Measurements from ENCODE around the gene AGAP1. TPM values are rescaled to one million over a fixed set of nuclear protein-coding genes. Genes with fewer than 3 reads are reported as not detected.
A peak's percentile ranks its signal among the peaks of the same experiment; 100 is the strongest.

The AGAP1 gene
- total RNA-seq, 2 experiments from 2014 or later = 1.8 to 2.0 TPM

DNA sequence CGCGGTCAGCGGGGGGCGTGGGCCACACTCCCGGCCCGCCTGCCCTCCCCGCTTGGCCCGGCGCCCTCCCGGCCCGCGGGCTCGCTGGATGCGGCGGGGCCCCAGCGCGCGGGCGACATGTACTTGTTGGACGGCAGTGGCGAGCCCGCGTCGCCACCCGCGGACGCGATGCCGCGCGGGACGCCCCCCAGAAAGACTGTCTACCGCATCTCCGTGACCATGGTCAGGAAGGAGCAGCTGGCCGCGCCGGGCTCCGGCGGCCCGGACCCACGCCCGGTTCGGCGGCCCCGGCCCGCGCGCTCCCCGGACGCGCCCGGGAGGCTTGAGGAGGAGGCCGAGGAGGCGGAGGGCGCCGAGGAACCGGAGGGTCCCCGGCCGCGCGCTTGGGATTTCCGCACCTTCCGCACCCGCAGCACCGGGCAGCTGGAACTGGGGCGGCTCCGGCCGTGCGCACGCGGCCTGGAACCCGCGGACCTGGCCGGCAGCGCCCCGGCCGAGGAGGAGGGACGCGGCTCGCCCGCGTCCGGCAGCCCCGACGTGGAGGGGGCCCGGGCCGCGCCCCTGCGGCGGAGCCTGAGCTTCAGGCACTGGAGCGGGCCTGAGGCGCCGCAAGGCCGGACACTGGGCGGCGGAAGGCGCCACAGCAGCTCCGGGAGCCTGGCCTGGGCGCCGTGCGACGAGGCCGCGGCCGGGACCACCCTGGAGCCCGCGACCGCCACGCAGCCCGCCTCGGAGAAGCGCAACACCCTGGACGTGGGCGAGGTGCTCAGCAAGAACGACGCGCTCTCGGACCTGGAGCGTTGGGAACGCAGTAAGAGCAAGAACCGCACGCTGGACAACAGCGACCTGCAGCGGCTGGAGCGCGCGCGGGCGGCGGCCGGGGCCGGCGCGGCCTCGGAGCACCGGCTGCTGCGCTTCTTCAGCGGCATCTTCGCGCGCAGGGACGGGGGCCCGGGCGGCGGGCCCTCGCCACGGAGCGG lies 176.4 kb downstream of the AGAP1 start:
- H3K9me3 Mint-ChIP-seq = no peaks in the 10 kb centered on the region
- H3K36me3 Mint-ChIP-seq = no peaks in the 10 kb centered on the region
- POLR2A ChIA-PET = no interaction called here
- H3K27ac Mint-ChIP-seq = no peak overlapping the region
- H3K4me3 Mint-ChIP-seq = no peak overlapping the region
- peaks cover 45% of the 10 kb centered on the region for H3K27me3 Mint-ChIP-seq
- intact Hi-C loops (cut with micrococcal nuclease) = loop anchor here (10.0 kb wide), 1 partner anchor 495 kb away; the partner anchor contains the start of gene GBX2
- CTCF ChIA-PET = no interaction called here
- no peak for DNase-seq
- peaks cover 10% of the 10 kb centered on the region for H3K4me1 Mint-ChIP-seq (ENCODE audit: low read depth)

DNA sequence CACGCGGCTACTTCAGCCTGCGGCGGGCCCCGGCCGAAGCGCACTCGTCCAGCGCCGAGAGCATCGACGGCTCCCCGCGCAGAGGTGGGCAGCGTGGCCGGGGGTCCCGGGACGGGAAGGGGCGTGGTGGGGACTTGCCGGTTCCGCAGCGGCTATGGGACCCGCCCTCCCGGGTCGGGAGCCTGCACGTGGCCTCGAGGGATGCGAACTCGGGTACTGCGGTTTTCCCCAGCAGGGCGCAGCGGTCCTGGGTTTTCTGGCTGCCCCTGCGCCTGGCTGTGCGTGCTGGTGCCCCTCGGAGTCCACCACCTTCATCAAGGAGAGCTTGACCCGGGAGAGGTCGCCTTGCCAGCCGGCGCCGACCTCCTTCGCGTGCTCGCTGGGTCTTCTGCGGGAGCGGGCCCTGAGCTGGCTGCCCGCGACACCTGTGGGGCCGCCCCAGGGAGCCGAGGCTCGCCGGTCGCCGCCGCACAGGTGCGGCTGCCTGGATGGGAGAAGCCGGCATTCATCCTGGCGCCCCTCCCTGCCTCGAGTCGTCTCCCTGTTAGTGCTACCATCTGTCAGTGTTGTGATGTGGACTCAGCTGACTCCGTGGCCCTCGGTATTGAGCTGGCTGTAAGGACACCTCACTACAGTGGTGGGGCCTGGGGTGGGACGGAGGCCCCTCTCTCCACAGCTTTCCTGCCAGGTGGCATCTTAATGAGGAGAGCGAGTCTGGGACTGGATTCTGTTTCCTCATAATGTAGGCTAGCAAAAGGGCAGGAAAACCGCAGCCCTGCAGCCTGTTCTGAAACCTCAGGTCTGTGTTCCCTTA lies 177.3 kb downstream of the AGAP1 start:
- H3K36me3 Mint-ChIP-seq = no peaks in the 10 kb centered on the region
- intact Hi-C loops (cut with micrococcal nuclease) = loop anchor here (10.0 kb wide), 1 partner anchor 494 kb away; the partner anchor contains the start of gene GBX2
- peaks cover 40% of the 10 kb centered on the region for H3K27me3 Mint-ChIP-seq
- no peak for DNase-seq
- H3K4me3 Mint-ChIP-seq = peak overlapping the region; percentile 12
- no peak overlapping the region for H3K27ac Mint-ChIP-seq
- CTCF ChIA-PET = no interaction called here
- H3K4me1 Mint-ChIP-seq (ENCODE audit: low read depth) = peaks cover 8% of the 10 kb centered on the region
- no peaks in the 10 kb centered on the region for H3K9me3 Mint-ChIP-seq
- POLR2A ChIA-PET = no interaction called here

DNA sequence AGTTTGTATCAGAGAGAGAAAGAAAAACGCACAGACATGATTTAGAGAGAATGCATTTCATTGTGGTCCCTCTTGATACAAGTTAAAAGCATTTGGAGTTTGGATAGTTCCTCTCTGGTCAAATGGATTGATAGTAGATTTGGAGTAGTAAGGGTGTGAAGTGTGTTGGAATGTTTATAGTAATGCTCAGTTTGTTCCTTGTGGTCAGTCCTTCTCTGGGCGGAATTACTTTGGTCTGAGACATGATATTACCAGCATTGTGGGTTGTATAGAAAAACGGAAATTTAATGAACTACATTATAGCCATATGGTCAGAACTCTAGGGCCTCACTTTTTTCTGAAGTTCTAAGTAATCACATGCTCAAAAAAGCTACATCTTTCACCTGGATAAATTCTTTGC lies 178.9 kb downstream of the AGAP1 start:
- ChIA-PET CTCF (interaction anchor here (1.2 kb wide), 1 partner anchor 54 kb away, joined by 3 read pairs; no protein-coding TSS in a partner anchor), POLR2A (no interaction called here)
- peaks cover 34% of the 10 kb centered on the region for H3K27me3 Mint-ChIP-seq
- peak overlapping the region; percentile 16 for H3K27ac Mint-ChIP-seq
- intact Hi-C loops (cut with micrococcal nuclease) = loop anchor here (10.0 kb wide), 1 partner anchor 492 kb away; the partner anchor contains the start of gene GBX2
- no peak for DNase-seq
- no peaks in the 10 kb centered on the region for H3K36me3 Mint-ChIP-seq
- no peaks in the 10 kb centered on the region for H3K9me3 Mint-ChIP-seq
- peaks cover 4% of the 10 kb centered on the region for H3K4me1 Mint-ChIP-seq (ENCODE audit: low read depth)
- no peak overlapping the region for H3K4me3 Mint-ChIP-seq

DNA sequence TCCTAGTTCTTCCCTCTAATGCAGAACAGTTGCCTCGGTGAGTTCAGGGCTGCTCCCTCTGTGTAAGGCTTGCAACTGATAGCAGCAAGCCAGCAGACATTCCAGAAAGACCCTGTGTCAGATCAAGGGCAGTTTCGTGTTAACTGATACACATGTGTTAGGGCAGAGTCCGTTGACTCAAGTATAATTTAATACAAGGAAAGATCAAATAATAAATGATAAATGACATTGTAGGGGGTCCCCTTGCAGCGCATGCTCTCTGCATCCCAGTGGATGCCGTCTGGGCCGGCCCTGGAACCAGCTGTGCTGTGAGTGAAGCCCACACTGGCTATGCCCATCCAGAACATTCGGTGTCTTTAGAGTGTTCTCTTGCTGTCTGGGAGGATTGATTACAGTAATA lies 180.3 kb downstream of the AGAP1 start:
- POLR2A ChIA-PET = no interaction called here
- Mint-ChIP-seq H3K36me3 (no peaks in the 10 kb centered on the region), H3K4me3 (no peak overlapping the region), H3K9me3 (no peaks in the 10 kb centered on the region), H3K27ac (no peak overlapping the region), H3K27me3 (peaks cover 27% of the 10 kb centered on the region), H3K4me1 (ENCODE audit: low read depth) (peaks cover 1% of the 10 kb centered on the region)
- CTCF ChIA-PET = no interaction called here
- intact Hi-C loops (cut with micrococcal nuclease) = loop anchor here (10.0 kb wide), 1 partner anchor 491 kb away; the partner anchor contains the start of gene GBX2
- DNase-seq = no peak

DNA sequence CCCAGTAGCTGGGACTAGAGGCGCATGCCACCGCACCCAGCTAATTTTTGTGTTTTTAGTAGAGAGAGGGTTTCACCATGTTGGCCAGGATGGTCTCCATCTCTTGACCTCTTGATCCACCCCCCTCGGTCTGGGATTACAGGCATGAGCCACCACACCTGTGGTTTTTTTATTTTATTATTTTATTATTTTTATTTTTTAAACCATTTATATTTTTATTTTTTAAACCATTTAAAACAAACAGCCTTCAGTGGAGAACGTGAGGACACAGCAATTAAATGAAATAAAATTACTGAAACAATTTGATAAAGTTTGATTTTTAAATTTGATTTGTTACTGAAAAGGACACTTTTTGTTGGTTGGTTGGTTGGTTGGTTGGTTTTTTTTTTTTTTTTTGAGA lies 181.0 kb downstream of the AGAP1 start:
- POLR2A ChIA-PET = no interaction called here
- no peak for DNase-seq
- Mint-ChIP-seq H3K9me3 (no peaks in the 10 kb centered on the region), H3K36me3 (no peaks in the 10 kb centered on the region), H3K27me3 (peaks cover 27% of the 10 kb centered on the region), H3K4me1 (ENCODE audit: low read depth) (peaks cover 1% of the 10 kb centered on the region), H3K27ac (no peak overlapping the region), H3K4me3 (no peak overlapping the region)
- intact Hi-C loops (cut with micrococcal nuclease) = loop anchor here (10.0 kb wide), 1 partner anchor 490 kb away; the partner anchor contains the start of gene GBX2
- CTCF ChIA-PET = no interaction called here

DNA sequence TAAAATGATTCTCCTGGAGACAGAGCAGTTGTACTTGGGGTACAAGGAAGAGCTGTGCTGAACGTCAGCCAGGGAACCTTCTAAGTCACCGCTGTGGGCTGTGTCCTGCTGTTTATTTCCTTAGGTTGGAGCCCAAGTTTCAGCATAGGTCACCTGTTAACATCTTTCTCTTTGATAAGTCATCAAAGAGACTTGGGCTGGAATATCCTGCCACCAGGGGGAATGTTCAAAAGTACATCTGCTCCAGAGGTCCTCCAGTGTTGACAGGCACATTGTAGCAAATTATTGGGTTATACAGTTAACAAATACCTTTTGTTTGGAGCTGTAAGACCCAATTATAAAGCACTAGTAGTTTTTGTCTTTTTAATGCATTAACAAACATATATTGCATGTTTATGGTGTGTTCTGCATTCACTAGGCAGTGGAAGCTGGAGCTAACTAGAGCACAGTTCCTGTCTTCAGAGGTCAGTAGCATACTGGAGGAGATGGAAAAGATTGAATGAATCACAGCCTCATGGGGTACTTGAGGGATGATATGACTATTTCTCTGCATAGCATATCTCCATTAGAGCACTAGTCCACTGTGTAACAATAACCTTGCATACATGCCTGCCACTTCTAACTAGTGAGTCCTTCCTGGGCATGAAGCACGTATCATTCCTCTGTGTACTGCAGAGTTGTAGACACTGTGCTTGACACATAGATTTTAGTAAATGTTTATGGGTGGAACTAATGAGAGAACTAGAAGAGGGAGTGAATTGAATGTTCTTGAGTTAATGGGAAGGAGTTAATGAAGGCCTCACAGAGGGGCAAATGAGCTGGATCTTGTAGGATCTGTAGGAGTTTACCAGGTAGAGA lies 182.1 kb downstream of the AGAP1 start:
- intact Hi-C loops (cut with micrococcal nuclease) = loop anchor here (10.0 kb wide), 1 partner anchor 489 kb away; the partner anchor contains the start of gene GBX2
- Mint-ChIP-seq H3K27me3 (peaks cover 27% of the 10 kb centered on the region), H3K4me1 (ENCODE audit: low read depth) (peaks cover 1% of the 10 kb centered on the region), H3K4me3 (no peak overlapping the region), H3K27ac (no peak overlapping the region), H3K36me3 (no peaks in the 10 kb centered on the region), H3K9me3 (no peaks in the 10 kb centered on the region)
- DNase-seq = no peak
- POLR2A ChIA-PET = no interaction called here
- CTCF ChIA-PET = no interaction called here

DNA sequence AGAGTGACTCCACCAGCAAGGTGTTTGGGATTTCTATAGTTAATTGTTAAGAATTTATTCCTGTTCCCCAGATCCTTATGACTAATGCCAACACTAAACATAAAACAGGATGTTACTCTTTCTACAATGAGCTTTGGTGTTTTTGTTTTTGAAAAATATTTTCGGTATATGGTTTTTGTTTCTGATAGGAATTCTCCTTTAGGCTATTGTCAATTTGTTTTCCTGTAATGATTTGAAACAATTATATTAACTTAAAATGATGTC lies 182.6 kb downstream of the AGAP1 start:
- Mint-ChIP-seq H3K9me3 (no peaks in the 10 kb centered on the region), H3K4me1 (ENCODE audit: low read depth) (peaks cover under 1% of the 10 kb centered on the region), H3K27me3 (peaks cover 25% of the 10 kb centered on the region), H3K27ac (no peak overlapping the region), H3K4me3 (no peak overlapping the region), H3K36me3 (no peaks in the 10 kb centered on the region)
- CTCF ChIA-PET = no interaction called here
- POLR2A ChIA-PET = no interaction called here
- no peak for DNase-seq
- intact Hi-C loops (cut with micrococcal nuclease) = loop anchor here (10.0 kb wide), 1 partner anchor 488 kb away; the partner anchor contains the start of gene GBX2

DNA sequence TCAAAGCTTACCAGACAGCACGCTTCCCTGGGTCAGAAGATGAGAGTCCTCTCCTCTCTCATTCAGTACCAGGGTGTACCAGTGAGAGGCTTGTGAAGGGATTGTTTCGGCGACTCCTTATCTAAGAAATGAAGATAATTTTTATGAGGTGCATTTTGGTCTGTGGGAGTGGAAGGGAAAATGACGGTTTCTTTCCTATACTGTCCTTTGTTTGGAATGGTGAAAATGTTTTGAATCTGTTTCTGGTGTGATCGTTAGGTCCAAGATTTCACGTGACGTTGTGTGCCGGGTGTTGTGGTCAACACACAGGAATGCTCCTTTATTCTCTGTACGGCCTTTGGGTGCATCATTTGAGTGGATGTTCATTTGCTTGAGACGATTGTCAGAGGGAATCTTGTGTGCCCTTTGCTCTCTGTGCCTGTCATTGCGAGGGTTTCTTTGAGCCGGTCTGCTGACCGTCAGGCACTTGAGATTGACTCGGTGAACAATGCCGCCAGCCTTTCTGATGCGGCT lies 183.5 kb downstream of the AGAP1 start:
- DNase-seq = no peak
- ChIA-PET POLR2A (no interaction called here), CTCF (no interaction called here)
- Mint-ChIP-seq H3K27me3 (peaks cover 17% of the 10 kb centered on the region), H3K36me3 (no peaks in the 10 kb centered on the region), H3K9me3 (no peaks in the 10 kb centered on the region), H3K27ac (no peak overlapping the region), H3K4me1 (ENCODE audit: low read depth) (no peaks in the 10 kb centered on the region), H3K4me3 (no peak overlapping the region)
- intact Hi-C loops (cut with micrococcal nuclease) = loop anchor here (10.0 kb wide), 1 partner anchor 487 kb away; the partner anchor contains the start of gene GBX2

DNA sequence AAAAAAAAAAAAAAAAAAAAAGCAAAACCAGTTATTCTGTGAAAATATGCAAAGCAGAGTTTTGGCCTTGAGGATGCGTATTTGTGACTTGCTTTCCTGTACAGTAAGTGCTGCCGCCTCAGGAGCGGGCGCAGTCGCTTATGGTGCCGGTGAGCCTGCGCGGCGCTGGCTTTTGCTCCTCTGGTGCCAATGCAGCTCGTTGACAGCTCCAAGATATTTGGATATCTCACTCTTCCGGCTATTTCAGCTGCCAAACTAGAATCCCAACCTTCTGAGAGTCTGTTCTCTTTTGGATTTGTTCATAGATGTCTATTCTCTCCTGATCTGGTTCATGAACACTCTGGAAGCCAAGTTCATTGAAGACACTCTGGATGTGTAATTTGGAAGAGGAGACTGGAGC lies 184.1 kb downstream of the AGAP1 start:
- intact Hi-C loops (cut with micrococcal nuclease) = loop anchor here (10.0 kb wide), 1 partner anchor 487 kb away; the partner anchor contains the start of gene GBX2
- Mint-ChIP-seq H3K27me3 (peaks cover 11% of the 10 kb centered on the region), H3K4me3 (no peak overlapping the region), H3K27ac (no peak overlapping the region), H3K36me3 (no peaks in the 10 kb centered on the region), H3K9me3 (no peaks in the 10 kb centered on the region), H3K4me1 (ENCODE audit: low read depth) (no peaks in the 10 kb centered on the region)
- ChIA-PET POLR2A (no interaction called here), CTCF (no interaction called here)
- DNase-seq = no peak

DNA sequence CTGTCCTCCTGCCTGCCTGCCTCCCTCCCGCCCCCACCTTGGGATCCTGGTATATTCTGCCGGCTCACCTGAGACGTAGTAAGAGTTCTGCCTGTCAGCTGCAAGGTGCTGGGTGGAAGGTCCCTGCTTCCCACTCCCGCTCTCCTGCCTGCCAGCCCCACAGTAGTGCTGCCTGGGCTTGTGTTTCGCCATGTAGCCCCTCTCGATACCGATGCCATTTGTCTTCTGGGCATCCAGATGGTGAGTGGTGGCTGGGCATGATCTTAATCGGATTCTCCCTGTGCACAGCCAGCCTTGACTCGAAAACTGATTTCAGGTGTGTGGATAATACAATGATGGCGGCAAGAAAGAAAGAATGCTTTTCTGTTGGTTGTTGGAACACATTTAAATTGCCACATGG lies 184.9 kb downstream of the AGAP1 start:
- Mint-ChIP-seq H3K36me3 (no peaks in the 10 kb centered on the region), H3K4me1 (ENCODE audit: low read depth) (no peaks in the 10 kb centered on the region), H3K27ac (no peak overlapping the region), H3K9me3 (no peaks in the 10 kb centered on the region), H3K4me3 (no peak overlapping the region), H3K27me3 (peaks cover 11% of the 10 kb centered on the region)
- CTCF ChIA-PET = no interaction called here
- no peak for DNase-seq
- intact Hi-C loops (cut with micrococcal nuclease) = loop anchor here (10.0 kb wide), 1 partner anchor 486 kb away; the partner anchor contains the start of gene GBX2
- POLR2A ChIA-PET = no interaction called here

DNA sequence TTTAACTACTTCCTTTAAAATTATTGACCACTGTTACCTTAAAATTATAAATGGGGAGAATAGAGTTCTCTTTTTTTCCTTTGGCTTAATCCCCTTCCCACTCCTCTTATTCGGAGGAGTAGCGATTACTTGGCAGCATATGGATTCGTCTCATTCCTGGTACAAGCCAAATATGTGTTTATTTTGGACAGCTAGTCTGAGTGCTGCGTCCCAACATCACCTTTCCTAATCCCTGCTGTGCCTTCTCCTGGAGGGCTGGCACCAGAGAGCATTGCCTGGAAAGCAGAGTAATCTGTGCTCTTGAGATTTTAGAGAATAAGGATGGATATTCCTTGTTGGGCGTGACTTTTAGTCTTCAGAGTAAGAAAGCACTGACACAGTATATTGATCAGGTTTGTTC lies 185.6 kb downstream of the AGAP1 start:
- Mint-ChIP-seq H3K9me3 (no peaks in the 10 kb centered on the region), H3K36me3 (no peaks in the 10 kb centered on the region), H3K27ac (no peak overlapping the region), H3K27me3 (peaks cover 9% of the 10 kb centered on the region), H3K4me3 (no peak overlapping the region), H3K4me1 (ENCODE audit: low read depth) (no peaks in the 10 kb centered on the region)
- POLR2A ChIA-PET = no interaction called here
- intact Hi-C loops (cut with micrococcal nuclease) = loop anchor here (10.0 kb wide), 1 partner anchor 485 kb away; the partner anchor contains the start of gene GBX2
- CTCF ChIA-PET = no interaction called here
- no peak for DNase-seq
